NCI-H82 treated with DMSO at 0.1 percent for 48 hours (cell line): ENCODE data around the gene CCSAP.
A peak's percentile ranks its signal among the peaks of the same experiment; 100 is the strongest.
"Not testable (repeated sequence)": the region's sequence is repeated elsewhere in the genome, so short reads cannot be mapped to it uniquely, and the experiment has no call there.

ENCODE experiments used
- DNase-seq: peaks from one replicate; lab custom pipeline; 2025; ENCODE audit not compliant: unreplicated experiment; lab: John Stamatoyannopoulos, UW

CCSAP gene

GRCh38 chr1:229342656-229343569 is at the start of gene CCSAP:
CCSAP (minus strand) TSS chr1:229343047; CDS start chr1:229342465, 582 bp downstream.
- DNase-seq: no peak

GRCh38 chr1:229390130-229390529 is 47.3 kb upstream of the CCSAP start:
- DNase-seq: no peak

GRCh38 chr1:229388897-229389580 is 46.2 kb upstream of the CCSAP start:
- no peak for DNase-seq

- no peak for DNase-seq
These were observed 43.1 kb upstream of the CCSAP start for GRCh38 chr1:229385853-229386456.

GRCh38 chr1:229384822-229385221 is 42.0 kb upstream of the CCSAP start:
- DNase-seq: no peak

- DNase-seq: no peak
These were observed 41.1 kb upstream of the CCSAP start for GRCh38 chr1:229383961-229384360.

- no peak for DNase-seq
These were observed 40.3 kb upstream of the CCSAP start for GRCh38 chr1:229383188-229383587.

GRCh38 chr1:229381234-229381633 is 38.4 kb upstream of the CCSAP start:
- DNase-seq: no peak

GRCh38 chr1:229380536-229381160 is 37.8 kb upstream of the CCSAP start:
- DNase-seq: peak; percentile 48

GRCh38 chr1:229379846-229380245 is 37.0 kb upstream of the CCSAP start:
- DNase-seq: peak; percentile 46

- peak; percentile 71 for DNase-seq
These were observed 35.9 kb upstream of the CCSAP start for GRCh38 chr1:229378586-229379367.

- DNase-seq: not testable (repeated sequence)
These were observed 35.2 kb upstream of the CCSAP start for GRCh38 chr1:229378035-229378434.

GRCh38 chr1:229377429-229377828 is 34.6 kb upstream of the CCSAP start:
- no peak for DNase-seq

GRCh38 chr1:229376521-229376920 is 33.7 kb upstream of the CCSAP start:
- DNase-seq: no peak

GRCh38 chr1:229374485-229374884 is 31.6 kb upstream of the CCSAP start:
- no peak for DNase-seq

- no peak for DNase-seq
These were observed 30.5 kb upstream of the CCSAP start for GRCh38 chr1:229373395-229373794.

- DNase-seq: no peak
These were observed 29.4 kb upstream of the CCSAP start for GRCh38 chr1:229372251-229372650.

GRCh38 chr1:229371624-229372023 is 28.8 kb upstream of the CCSAP start:
- no peak for DNase-seq

GRCh38 chr1:229370601-229371021 is 27.8 kb upstream of the CCSAP start:
- DNase-seq: no peak

GRCh38 chr1:229368347-229368746 is 25.5 kb upstream of the CCSAP start:
- no peak for DNase-seq
